ENCODE measurements around the gene CCNT2. TPM values are rescaled to one million over a fixed set of nuclear protein-coding genes. Genes with fewer than 3 reads are reported as not detected.

The CCNT2 gene
- polyA plus RNA-seq, 1 donor, result 46.9 TPM

DNA sequence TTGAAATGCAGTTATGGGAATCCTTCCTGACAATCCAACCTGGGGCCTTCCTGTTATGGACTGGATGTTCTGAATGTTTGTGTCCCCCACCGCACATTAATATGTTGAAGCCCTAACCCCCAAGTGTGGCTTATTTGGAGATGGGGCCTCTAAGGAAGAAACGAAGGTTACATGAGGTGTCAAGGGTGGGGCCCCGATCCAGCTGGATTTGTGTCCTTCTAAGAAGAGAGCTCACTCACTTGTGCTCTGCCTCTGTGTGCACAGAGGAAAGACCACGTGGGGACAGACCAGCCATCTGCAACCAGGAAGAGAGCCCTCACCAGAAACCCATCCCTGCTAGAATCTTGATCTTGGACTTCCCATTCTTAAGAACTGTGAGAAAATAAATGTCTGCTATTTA is 84.2 kb downstream of the CCNT2 start:
- Histone ChIP-seq H3K4me1 (ENCODE audit: control insufficient read depth, insufficient read depth, low read length) (no peaks in the 10 kb centered on the region), H3K9me3 (ENCODE audit: control insufficient read depth, low read depth, low read length) (no peaks in the 10 kb centered on the region), H3K36me3 (ENCODE audit: control insufficient read depth, insufficient read depth, low read length) (no peaks in the 10 kb centered on the region), H3K4me3 (ENCODE audit: low read length) (no peak overlapping the region), H3K27ac (ENCODE audit: low read length) (no peak overlapping the region), H3K27me3 (ENCODE audit: control insufficient read depth, insufficient read depth, low read length) (peaks cover 8% of the 10 kb centered on the region)
- WGBS (ENCODE audit: insufficient coverage, low lambda C conversion rate), result no CpG with 5 or more reads among the region's 4 CpGs
- DNase-seq, result no peak

DNA sequence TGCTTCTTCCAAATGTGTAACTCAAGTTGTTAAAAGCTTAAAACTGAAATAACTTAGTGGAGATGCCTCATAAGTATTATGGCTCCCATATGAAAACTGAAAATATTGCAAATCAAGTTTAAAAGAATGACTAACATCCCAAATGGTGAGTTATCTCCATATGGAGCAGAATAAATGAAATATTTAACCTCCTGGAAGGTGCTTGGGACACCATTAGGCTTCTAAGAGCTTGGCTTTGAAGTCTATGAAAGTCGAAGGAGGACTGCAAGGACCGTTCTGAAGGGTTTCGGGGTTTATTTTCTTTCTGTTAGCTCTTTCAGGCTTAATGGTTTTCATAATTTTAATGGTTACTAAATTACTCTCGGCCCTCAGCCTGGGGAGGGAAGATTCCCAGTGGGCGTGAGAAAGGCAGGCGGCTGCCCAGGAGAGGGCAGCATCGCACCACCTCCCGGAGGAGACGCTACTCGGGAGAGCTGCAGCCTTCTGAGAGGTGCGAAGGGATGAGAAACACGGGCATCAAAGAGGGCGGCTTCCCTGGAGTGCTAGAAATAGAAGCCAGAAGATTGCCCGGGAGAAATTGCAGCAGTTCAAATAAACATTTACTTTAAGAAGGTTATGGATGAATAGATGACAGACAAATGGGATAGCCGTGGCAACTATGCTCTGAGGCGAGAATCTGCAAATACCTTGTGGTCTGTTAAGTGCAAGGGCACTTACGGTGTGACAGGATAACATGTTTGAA is 85.6 kb downstream of the CCNT2 start:
- peaks cover 8% of the 10 kb centered on the region for H3K27me3 ChIP-seq (ENCODE audit: control insufficient read depth, insufficient read depth, low read length)
- peak; percentile 54 to 60 for DNase-seq
- no peaks in the 10 kb centered on the region for H3K36me3 ChIP-seq (ENCODE audit: control insufficient read depth, insufficient read depth, low read length)
- H3K9me3 ChIP-seq (ENCODE audit: control insufficient read depth, low read depth, low read length), result no peaks in the 10 kb centered on the region
- no peaks in the 10 kb centered on the region for H3K4me1 ChIP-seq (ENCODE audit: control insufficient read depth, insufficient read depth, low read length)
- H3K27ac ChIP-seq (ENCODE audit: low read length), result no peak overlapping the region
- WGBS (ENCODE audit: insufficient coverage, low lambda C conversion rate), result no CpG with 5 or more reads among the region's 17 CpGs
- H3K4me3 ChIP-seq (ENCODE audit: low read length), result no peak overlapping the region

DNA sequence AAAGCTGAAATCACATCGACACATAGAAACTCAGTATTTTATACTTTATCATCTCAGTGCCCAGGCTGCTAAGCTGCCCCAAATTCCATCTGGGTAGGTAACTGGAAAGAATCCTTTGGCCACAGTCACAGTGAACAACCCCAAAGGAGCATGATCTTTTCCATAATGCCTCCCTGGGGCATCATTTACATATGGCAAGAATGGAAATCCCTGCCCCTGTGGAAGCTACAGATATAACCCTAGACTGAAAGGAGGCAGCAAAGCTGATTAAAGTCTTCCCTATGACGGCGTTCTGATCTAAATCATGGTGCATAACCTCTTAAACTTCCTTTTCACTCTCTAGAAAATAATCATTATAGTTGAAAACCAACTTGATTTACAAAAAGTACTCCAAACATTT is 87.1 kb downstream of the CCNT2 start:
- no peak overlapping the region for H3K4me3 ChIP-seq (ENCODE audit: low read length)
- no peaks in the 10 kb centered on the region for H3K36me3 ChIP-seq (ENCODE audit: control insufficient read depth, insufficient read depth, low read length)
- H3K27ac ChIP-seq (ENCODE audit: low read length), result no peak overlapping the region
- H3K27me3 ChIP-seq (ENCODE audit: control insufficient read depth, insufficient read depth, low read length), result peaks cover 8% of the 10 kb centered on the region
- H3K9me3 ChIP-seq (ENCODE audit: control insufficient read depth, low read depth, low read length), result no peaks in the 10 kb centered on the region
- DNase-seq, result no peak
- no peaks in the 10 kb centered on the region for H3K4me1 ChIP-seq (ENCODE audit: control insufficient read depth, insufficient read depth, low read length)
- WGBS (ENCODE audit: insufficient coverage, low lambda C conversion rate), result no CpG with 5 or more reads among the region's 3 CpGs

Other genes starting within 250 kb of the CCNT2 start
- gene TMEM163, start 199.8 kb upstream of the CCNT2 start, polyA plus RNA-seq, result 0.39 TPM
- 0.34 TPM for gene ACMSD, start 80.2 kb upstream of the CCNT2 start, polyA plus RNA-seq
- gene MAP3K19, start 128.6 kb downstream of the CCNT2 start, polyA plus RNA-seq, result 0.01 TPM
- 42.1 TPM for gene RAB3GAP1, start 133.5 kb downstream of the CCNT2 start, polyA plus RNA-seq

Measured in large intestine (tissue), 3 donors.